ENCODE measurements around the gene TNRC6A.
"Not testable (repeated sequence)": the region's sequence is repeated elsewhere in the genome, so short reads cannot be mapped to it uniquely, and the experiment has no call there.

The TNRC6A gene

DNA sequence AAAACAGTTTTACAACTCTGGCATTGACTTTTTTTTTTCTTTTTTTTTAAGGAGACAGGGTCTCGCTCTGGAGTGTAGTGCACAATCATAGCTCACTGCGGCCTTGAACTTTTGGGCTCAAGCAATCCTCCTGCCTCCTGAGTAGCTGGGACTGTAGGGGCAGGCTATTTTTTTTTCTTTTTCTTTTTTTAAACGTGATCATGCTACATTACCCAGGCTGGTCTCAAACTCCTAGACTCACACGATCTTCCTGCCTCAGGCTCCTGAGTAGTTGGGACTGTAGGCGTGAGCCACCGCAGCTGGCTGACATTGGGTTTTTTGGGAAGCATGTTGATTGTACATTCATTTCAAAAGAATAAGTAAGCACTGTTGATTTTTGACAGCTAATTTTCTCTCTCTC lies 32.1 kb downstream of the TNRC6A start:
- DNase-seq, result no peak

DNA sequence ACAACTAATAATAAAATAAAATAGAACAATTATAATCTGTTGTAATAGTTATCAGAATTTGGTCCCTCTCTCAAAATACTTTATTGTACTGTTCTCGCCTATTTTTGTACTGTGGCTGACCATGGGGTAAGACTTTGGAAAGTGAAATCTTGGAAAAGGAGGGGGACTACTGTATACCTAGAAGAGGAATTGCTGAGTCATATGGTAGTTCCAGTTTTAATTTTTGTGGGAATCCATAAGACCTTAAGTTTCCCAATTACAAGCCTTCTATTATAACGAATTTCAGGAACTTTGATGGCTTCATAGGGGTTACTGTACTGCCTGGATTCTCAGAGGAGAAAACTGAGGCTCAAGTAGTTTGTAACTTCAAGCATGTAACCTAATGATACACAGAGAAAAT lies 35.5 kb downstream of the TNRC6A start:
- DNase-seq, result no peak

DNA sequence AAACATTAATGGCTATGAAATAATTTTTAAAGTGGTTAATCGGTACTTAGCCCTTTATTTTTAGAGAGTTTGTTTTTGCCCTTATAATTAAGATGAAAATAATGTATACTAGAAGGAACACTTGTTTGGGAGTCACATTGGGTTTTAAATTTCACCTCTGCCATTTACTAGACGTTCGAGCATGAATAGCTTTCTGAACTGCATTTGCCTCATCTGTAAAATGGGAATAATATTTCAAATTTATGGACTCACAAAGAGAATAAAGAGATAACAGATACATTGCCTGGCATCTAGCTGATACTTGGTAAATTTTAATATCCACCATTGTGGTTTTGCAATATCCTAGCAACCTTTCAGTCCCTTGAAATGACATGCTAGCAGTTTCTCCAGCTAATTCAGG lies 36.6 kb downstream of the TNRC6A start:
- no peak for DNase-seq

DNA sequence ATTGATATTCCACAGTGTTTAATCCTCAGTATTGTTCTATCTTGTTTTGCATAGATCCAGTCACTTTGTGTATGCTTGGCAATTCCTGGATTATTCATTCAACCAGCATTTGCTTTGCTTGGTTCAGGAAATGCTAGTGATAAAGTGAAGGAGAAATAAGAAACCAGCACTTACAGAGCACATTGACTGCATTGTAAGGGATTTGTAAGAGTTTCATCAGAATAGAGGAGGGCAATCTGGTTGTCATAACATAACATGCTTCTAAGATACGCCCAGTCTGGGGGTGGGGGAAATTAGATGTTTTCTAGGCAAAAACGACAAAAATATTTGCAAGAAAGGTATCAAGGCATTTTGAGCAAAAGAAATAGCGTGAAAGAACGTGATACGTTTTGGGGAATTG lies 40.4 kb downstream of the TNRC6A start:
- DNase-seq, result no peak

- no peak for DNase-seq
These were observed 41.8 kb downstream of the TNRC6A start for GRCh38 chr16:24771132-24771778.

- DNase-seq, result no peak
These were observed 42.3 kb downstream of the TNRC6A start for GRCh38 chr16:24771779-24772157.

- DNase-seq, result no peak
These were observed 44.4 kb downstream of the TNRC6A start for GRCh38 chr16:24773771-24774427.

DNA sequence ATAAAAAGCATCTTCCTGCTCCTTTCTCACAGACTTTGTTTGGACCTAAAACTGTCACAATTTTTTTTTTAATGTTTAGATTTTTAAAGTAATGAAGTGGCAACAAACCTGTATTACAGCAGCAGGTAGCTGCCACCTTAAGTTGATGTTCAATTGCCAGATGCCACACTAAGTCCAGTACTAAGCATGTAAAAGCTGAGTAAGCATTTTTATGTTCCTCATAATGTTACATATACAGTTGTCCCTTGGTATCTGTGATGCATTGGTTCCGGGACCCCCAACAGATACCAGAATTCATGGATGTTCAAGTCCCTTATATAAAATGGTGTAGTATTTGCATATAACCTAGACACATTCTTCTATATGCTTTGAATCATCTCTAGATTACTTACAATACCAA lies 45.1 kb downstream of the TNRC6A start:
- no peak for DNase-seq

DNA sequence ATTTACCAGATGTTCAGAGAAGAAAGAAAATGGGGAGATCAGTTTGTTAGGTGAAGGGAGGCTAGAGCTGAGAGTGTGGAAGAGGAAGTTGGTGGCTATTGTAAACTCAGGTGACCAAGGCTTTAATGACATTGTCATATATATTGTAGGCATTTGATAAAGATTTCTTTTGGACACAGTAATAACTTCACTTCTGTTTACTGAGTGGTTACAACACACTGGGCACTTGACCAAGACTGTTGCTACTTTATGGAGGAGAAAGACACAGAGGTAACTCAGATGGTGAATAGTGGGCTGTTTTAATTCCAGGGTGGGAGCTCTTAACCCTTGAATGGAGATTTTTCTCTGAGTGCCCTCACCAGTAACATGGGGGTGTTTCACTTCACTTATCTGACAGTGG lies 46.0 kb downstream of the TNRC6A start:
- DNase-seq, result no peak

DNA sequence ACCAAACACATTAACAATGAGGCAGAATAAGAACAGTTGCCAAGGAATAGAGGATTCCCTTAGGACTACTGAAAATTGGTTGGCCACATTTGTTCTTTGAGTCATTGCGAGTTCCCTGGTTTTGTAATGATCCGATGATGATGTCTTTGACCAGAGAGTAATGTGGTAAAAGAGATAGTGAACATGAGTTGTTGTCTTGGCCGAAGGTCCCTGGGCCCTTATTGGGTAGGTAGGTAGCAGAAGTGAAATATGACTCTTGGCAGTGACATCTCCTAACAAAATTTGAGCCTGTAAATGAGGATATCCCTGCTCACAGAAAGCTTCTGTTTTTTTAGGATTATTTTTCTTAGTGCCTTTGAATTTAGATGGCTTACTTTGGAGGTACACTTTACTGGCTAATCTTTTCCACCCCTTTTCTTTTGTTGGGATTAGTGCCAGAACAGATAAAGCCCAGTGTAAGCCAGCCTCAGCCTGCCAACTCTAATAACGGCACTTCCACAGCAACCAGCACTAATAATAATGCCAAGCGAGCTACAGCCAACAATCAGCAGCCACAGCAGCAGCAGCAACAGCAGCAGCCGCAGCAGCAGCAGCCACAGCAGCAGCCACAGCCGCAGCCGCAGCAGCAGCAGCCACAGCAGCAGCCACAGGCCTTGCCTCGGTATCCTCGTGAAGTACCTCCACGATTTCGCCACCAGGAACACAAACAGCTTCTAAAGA lies 47.2 kb downstream of the TNRC6A start:
- DNase-seq, result no peak

DNA sequence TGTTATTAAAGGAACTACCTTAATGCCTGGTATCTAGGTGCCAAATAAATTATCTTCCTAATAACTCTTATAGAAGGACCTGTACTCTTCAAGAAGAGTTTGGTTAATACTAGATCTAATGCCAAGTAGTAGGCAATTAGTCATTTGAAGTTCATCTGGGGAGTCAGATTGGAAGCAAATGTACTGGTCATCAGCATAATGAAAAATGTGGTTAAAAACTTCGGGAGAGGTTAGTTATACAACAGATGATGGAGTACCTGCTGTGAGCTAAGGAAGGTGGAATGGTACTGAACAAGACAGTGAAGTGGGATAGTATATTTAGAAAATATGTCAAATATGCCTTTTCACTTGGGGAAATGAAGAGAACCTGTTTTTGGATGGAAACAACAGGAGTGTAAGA lies 49.2 kb downstream of the TNRC6A start:
- no peak for DNase-seq

- no peak for DNase-seq
These were observed 51.8 kb downstream of the TNRC6A start for GRCh38 chr16:24781256-24781655.

DNA sequence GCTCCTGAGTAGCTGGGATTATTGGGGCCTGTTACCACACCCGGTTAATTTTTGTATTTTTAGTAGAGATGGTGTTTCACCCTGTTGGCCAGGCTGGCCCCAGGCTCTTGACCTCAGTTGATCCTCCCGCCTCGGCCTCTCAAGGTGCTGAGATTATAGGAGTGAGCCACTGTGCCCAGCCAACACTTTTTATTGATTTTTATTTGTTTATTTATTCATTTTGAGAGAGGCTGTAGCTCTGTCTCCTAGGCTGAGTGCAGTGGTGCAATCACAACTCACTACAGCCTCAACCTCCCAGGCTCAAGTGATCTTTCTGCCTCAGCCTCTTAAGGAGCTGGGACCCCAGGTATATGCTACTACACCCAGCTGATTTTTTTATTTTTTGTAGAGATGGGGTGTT lies 54.7 kb downstream of the TNRC6A start:
- DNase-seq, result no peak

DNA sequence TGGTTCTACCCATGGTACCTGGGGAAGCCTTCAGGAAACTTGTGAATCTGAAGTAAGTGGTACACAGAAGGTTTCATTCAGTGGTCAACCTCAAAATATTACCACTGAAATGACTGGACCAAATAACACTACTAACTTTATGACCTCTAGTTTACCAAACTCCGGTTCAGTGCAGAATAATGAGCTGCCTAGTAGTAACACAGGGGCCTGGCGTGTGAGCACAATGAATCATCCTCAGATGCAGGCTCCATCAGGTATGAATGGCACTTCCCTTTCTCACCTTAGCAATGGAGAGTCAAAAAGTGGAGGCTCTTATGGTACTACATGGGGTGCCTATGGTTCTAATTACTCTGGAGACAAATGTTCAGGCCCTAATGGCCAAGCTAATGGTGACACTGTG lies 60.4 kb downstream of the TNRC6A start:
- no peak for DNase-seq

DNA sequence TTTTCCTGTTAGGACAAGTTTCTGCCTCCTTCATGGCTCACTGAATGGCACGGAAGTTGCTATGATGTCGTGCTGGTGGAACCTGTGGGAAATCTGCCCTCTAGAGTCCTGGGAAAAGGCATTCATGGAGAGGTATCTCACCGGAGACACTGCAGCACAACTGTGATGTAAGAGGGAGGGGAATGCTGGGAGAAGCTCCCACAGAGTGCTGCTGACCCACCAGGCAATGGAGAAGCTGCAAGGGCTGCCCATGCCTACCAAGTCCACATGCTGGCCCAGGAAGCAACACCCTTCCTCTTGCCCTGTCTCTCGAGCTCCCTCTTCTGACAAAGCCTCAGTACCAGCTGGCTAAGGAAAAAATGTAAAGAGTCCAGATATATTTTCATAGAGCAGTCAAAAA lies 71.1 kb downstream of the TNRC6A start:
- DNase-seq, result no peak

- DNase-seq, result no peak
These were observed 72.4 kb downstream of the TNRC6A start for GRCh38 chr16:24801761-24802302.

DNA sequence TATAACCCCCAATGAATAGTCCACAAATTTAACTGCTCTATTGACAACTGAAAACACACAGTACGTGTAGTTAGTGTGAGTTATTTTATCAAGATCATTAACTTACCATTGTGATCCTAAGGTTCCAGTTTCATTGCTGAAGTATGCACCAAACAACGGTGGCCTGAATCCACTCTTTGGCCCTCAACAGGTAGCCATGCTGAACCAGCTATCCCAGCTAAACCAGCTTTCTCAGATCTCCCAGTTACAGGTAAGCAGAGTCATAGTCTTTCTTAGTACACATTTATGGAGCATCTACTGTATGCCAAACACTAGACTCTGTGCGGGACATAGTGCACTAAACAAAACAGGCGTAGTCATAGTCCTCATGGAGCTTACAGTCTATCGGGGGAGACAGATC lies 76.0 kb downstream of the TNRC6A start:
- no peak for DNase-seq

DNA sequence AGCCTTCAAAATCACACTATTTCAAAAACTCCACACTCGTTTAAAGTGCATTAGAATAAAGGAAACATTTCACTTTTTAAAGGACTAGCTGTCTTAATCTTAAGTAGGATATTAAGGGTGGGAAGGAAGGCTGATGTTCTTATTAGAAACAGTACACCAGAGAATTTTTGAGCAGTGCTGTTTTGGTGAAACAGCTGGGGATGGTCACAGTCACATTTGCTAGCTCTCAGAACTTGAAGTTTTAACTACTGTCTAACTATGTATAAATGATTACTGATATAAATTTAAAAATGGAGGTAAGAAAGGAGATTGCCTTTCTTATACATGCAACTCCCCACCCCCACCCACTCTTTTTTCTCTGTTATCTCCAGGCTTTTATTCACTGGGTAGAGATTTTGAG lies 77.8 kb downstream of the TNRC6A start:
- no peak for DNase-seq

GRCh38 chr16:24810951-24811843 lies 81.7 kb downstream of the TNRC6A start:
- DNase-seq, result no peak

- not testable (repeated sequence) for DNase-seq
These were observed 83.4 kb downstream of the TNRC6A start for GRCh38 chr16:24812813-24813212.

- no peak for DNase-seq
These were observed 85.6 kb downstream of the TNRC6A start for GRCh38 chr16:24815021-24815420.

DNA sequence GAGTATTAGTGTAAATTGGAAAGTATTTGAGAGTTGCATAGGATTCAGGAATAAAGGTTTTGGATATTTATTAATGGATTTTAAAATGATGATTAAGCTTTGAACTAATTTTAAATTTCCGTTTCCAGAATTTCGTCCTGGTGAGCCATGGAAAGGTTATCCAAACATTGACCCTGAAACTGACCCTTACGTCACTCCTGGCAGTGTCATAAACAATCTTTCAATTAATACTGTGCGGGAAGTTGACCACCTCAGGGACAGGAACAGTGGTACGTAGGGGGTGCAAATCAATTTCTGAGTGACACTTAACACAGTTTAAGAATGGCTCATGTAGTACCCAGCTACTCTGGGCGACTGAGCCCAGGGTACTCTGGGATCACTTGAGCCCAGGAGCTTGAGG lies 87.2 kb downstream of the TNRC6A start:
- no peak for DNase-seq

DNA sequence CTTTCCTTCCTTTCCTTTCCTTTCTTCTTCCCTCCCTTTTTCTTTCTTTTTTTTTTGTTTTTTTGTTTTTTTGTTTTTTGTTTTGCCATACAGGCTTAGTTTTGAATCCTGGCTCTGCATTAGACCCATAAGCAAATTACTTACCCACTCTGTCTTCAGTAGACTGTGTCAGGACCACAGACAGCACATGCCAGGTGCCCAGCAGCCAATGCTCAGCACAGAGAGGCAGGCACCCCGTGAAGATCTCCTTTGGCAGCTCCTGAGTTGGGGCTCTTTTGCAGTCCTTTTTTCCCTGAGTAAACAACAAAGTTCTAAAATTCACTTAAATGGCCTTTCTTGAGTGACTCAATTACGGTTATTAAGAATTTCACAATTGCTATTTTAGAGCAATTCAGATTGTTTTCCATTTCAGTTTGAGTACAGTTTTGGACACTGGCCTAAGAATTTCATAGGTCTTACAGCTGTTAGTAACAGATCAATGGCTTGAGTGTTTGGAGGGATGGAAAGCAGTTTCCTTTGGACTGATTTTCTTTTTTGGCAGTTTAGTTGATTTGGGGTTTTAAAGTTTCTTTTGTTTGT lies 90.1 kb downstream of the TNRC6A start:
- DNase-seq, result no peak

All from NCI-H446 (cell line).